GM23338 (cell line): Measurements from ENCODE around the gene AP2M1. TPM values are rescaled to one million over a fixed set of nuclear protein-coding genes. Genes with fewer than 3 reads are reported as not detected.

Experiments used
- ATAC-seq: fragments of 200-7000 bp; cut with Tn5 transposase; 3 replicates; pipeline ENCODE4 v1.9.1; 2020
- DNase-seq: peaks from one replicate; pipeline ENCODE4 v3.0.0-alpha.2; 2015; ENCODE audit warnings: low spot score
- H2AFZ ChIP-seq: fragments of 200-600 bp; sonication (generic); 2 replicates; pipeline ENCODE4 v1.8.0; 2016; ENCODE audit warnings: antibody characterized with exemption, mild to moderate bottlenecking, moderate library complexity
- H3F3A ChIP-seq: fragments of 200-600 bp; sonication (generic); replicated peaks from 2 replicates; pipeline ENCODE4 v1.8.0; 2017; ENCODE audit warnings: antibody characterized with exemption, mixed run types, low read depth
- H3K27ac ChIP-seq: fragments of 200-600 bp; sonication (generic); 2 replicates; pipeline ENCODE4 v1.6.1; 2016; ENCODE audit warnings: low read depth
- H3K27me3 ChIP-seq: fragments of 200-600 bp; sonication (generic); 2 replicates; pipeline ENCODE4 v1.8.0; 2016; ENCODE audit warnings: mild to moderate bottlenecking, mixed run types, moderate library complexity; ENCODE audit not compliant: insufficient read depth
- H3K36me3 ChIP-seq: fragments of 200-600 bp; sonication (generic); 2 replicates; pipeline ENCODE4 v1.8.0; 2016; ENCODE audit warnings: mild to moderate bottlenecking; ENCODE audit not compliant: insufficient read depth
- H3K4me1 ChIP-seq: fragments of 200-600 bp; sonication (generic); 2 replicates; pipeline ENCODE4 v1.8.0; 2016; ENCODE audit warnings: mild to moderate bottlenecking, moderate library complexity; ENCODE audit not compliant: insufficient read depth
- H3K4me2 ChIP-seq: fragments of 200-600 bp; sonication (generic); 2 replicates; pipeline ENCODE4 v1.7.1; 2017; ENCODE audit warnings: mixed run types
- H3K4me3 ChIP-seq: fragments of 200-600 bp; sonication (generic); 2 replicates; pipeline ENCODE4 v1.6.1; 2016; ENCODE audit warnings: mixed run types
- H3K79me2 ChIP-seq: fragments of 200-600 bp; sonication (generic); replicated peaks from 2 replicates; pipeline ENCODE4 v1.8.0; 2017; ENCODE audit warnings: mild to moderate bottlenecking; ENCODE audit not compliant: insufficient read depth
- H3K9me2 ChIP-seq: fragments of 200-600 bp; sonication (generic); 2 replicates; pipeline ENCODE4 v1.8.0; 2017; ENCODE audit not compliant: insufficient read depth
- H4K20me1 ChIP-seq: fragments of 200-600 bp; sonication (generic); replicated peaks from 2 replicates; pipeline ENCODE4 v1.8.0; 2017; ENCODE audit warnings: mild to moderate bottlenecking; ENCODE audit not compliant: insufficient read depth
- H3K27ac Mint-ChIP-seq: 2 replicates; pipeline ENCODE4 v1.8.0; 2020; ENCODE audit warnings: inconsistent platforms, mild to moderate bottlenecking, moderate library complexity, mixed read lengths
- H3K27me3 Mint-ChIP-seq: 3 replicates; pipeline ENCODE4 v1.8.0; 2022; ENCODE audit warnings: low read depth, mild to moderate bottlenecking, moderate library complexity, mixed read lengths, inconsistent platforms; ENCODE audit not compliant: insufficient read depth, poor library complexity
- H3K36me3 Mint-ChIP-seq: 3 replicates; pipeline ENCODE4 v1.8.0; 2021; ENCODE audit warnings: low read depth, mild to moderate bottlenecking, inconsistent platforms, moderate library complexity, mixed read lengths
- H3K4me1 Mint-ChIP-seq: 3 replicates; pipeline ENCODE4 v1.8.0; 2020; ENCODE audit warnings: mild to moderate bottlenecking, inconsistent platforms, mixed read lengths
- H3K4me3 Mint-ChIP-seq: 3 replicates; pipeline ENCODE4 v1.8.0; 2021; ENCODE audit warnings: moderate library complexity, mild to moderate bottlenecking, inconsistent platforms, mixed read lengths
- H3K9me3 Mint-ChIP-seq: 3 replicates; pipeline ENCODE4 v1.8.0; 2020; ENCODE audit warnings: moderate library complexity, mild to moderate bottlenecking, inconsistent platforms, mixed read lengths
- CREB1 ChIP-seq: fragments of 250-450 bp; sonication (Bioruptor Pico); IDR thresholded peaks from 2 replicates; pipeline ENCODE4 v1.5.0; 2020; ENCODE audit warnings: low read depth, mild to moderate bottlenecking, moderate library complexity
- EZH2 ChIP-seq: fragments of 200-600 bp; sonication (generic); IDR thresholded peaks from one replicate; pipeline ENCODE4 v1.8.0; 2017; ENCODE audit warnings: antibody characterized with exemption, mild to moderate bottlenecking, low read depth; ENCODE audit not compliant: unreplicated experiment
- EZH2phosphoT487 ChIP-seq: fragments of 200-600 bp; sonication (generic); IDR thresholded peaks from one replicate; pipeline ENCODE4 v1.8.1; 2018; ENCODE audit warnings: antibody characterized with exemption; ENCODE audit not compliant: unreplicated experiment
- NANOG ChIP-seq: IDR thresholded peaks from 2 replicates; pipeline ENCODE4 v1.6.1; 2016; ENCODE audit warnings: antibody characterized with exemption, borderline replicate concordance
- POLR2AphosphoS5 ChIP-seq: IDR thresholded peaks from 2 replicates; pipeline ENCODE4 v1.6.1; 2016; ENCODE audit warnings: antibody characterized with exemption, low read depth
- STAT1 ChIP-seq: IDR thresholded peaks from one replicate; pipeline ENCODE4 v1.6.1; 2016; ENCODE audit warnings: antibody characterized with exemption; ENCODE audit not compliant: unreplicated experiment
- ZNF114 ChIP-seq: fragments of 250-450 bp; sonication (Bioruptor Pico); IDR thresholded peaks from 2 replicates; pipeline ENCODE4 v1.5.0; 2020; ENCODE audit warnings: mild to moderate bottlenecking, moderate library complexity
- polyA plus RNA-seq: library from polyadenylated mRNA; unstranded; fragments of >200 nt; fragmentation: Nextera tagmentation; extraction: Ambion mirVana; gene quantifications from 2 replicates; pipeline ENCODE4 v1.2.1, GENCODE V29; 2016
- total RNA-seq: library from RNA; depleted of rRNA; stranded (reverse); fragments of >200 nt; shearing (Covaris generic); gene quantifications from 2 replicates; pipeline ENCODE4 v1.2.3, GENCODE V29; 2014
- TF ChIP-seq, protein P1 (sequence below), 2 experiments: fragments of 200-600 bp in 1 of 2; sonication (generic) in 1 of 2; conservative IDR thresholded peaks; 2 replicates each; pipeline versions ENCODE4 v1.5.1 to v1.6.1; 2016 to 2017; ENCODE audit warnings: antibody characterized with exemption in 2 of 2, low read depth in 2 of 2, mild to moderate bottlenecking in 2 of 2, moderate library complexity in 1 of 2
- TF ChIP-seq, protein P2 (sequence below): IDR thresholded peaks from one replicate; pipeline ENCODE4 v1.6.1; 2018; ENCODE audit warnings: antibody characterized with exemption; ENCODE audit not compliant: unreplicated experiment
- TF ChIP-seq, protein P3 (sequence below): fragments of 250-450 bp; sonication (Bioruptor Pico); IDR thresholded peaks from 2 replicates; pipeline ENCODE4 v1.5.0; 2020; ENCODE audit warnings: mild to moderate bottlenecking, moderate library complexity

The AP2M1 gene
- total and polyA plus RNA-seq, 2 experiments from 2014 or later, result 215 to 305 TPM

DNA sequence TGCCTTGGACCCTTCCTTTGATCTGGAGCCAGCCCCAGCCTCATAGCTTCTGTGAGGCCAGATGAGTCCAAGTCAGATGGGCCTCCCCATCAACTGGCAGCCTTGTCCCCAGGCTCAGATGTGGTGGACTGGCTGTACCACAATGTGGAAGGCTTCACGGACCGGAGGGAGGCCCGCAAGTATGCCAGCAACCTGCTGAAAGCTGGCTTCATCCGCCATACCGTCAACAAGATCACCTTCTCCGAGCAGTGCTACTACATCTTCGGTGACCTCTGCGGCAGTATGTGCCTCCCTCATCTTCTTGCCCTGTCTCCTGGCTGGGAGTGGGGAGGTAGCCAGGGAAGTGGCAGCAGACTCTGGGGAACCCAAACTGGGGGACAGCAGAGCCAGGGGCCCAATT is 6.9 kb upstream of the AP2M1 start (continued):
- TF ChIP-seq, protein P1, sequence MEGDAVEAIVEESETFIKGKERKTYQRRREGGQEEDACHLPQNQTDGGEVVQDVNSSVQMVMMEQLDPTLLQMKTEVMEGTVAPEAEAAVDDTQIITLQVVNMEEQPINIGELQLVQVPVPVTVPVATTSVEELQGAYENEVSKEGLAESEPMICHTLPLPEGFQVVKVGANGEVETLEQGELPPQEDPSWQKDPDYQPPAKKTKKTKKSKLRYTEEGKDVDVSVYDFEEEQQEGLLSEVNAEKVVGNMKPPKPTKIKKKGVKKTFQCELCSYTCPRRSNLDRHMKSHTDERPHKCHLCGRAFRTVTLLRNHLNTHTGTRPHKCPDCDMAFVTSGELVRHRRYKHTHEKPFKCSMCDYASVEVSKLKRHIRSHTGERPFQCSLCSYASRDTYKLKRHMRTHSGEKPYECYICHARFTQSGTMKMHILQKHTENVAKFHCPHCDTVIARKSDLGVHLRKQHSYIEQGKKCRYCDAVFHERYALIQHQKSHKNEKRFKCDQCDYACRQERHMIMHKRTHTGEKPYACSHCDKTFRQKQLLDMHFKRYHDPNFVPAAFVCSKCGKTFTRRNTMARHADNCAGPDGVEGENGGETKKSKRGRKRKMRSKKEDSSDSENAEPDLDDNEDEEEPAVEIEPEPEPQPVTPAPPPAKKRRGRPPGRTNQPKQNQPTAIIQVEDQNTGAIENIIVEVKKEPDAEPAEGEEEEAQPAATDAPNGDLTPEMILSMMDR (conservative IDR thresholded peaks at IDR 0.05; ENCODE audit: low read depth in 2 of 2), result no peak
- no peak for TF ChIP-seq CREB1 (CRISPR knock-in tag)
- TF ChIP-seq STAT1, result no peak
- no peak for TF ChIP-seq ZNF114

DNA sequence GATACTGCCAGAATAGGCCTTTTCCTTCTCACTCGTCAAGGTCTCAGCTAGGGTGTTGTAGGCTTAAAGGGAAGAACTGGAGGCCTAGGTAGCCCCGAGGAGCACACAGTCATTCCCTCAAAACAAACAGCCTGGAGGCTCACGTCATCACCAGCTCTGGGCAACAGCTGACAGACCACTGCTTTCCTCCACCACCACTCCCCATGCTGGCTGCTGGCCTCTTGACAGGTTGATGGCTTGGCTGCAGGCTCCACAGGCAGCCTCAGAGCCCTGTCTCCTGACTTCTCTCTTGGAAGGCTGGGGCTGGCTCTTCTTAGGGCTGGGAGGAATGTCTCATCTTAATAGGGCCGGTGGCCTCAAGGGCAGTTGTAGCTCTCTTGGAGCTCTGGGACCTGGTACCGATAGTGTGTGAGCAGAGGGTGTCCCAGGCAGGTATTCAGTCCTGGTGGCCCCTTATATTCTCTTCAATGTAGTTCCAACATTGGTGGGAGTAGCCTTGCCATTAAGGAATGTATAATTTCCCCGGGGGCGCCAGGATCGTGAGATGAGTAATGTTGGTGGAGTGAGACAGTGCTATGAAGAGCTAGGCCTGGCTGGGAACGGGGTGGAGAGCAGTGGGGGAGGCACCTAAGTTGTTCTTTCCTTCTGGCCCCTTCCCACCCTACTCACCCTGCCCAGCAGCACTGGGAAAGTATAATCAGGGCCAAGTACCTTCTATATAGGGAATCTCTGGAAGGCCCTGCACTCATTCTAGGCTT is 6.1 kb upstream of the AP2M1 start:
- Histone ChIP-seq H3K4me3 (no peak overlapping the region), H3K9me2 (no peaks in the 10 kb centered on the region), H3K4me1 (no peaks in the 10 kb centered on the region), H3K79me2 (no peaks in the 10 kb centered on the region), H3K36me3 (0 out of 2 replicates have a peak, but pooled peaks cover 8% of the 10 kb centered on the region), H4K20me1 (peaks cover 7% of the 10 kb centered on the region), H3K27ac (no peak overlapping the region; the same call in 1 of the 2 replicates), H3K27me3 (no peaks in the 10 kb centered on the region), H3F3A (no peaks in the 10 kb centered on the region), H2AFZ (no peak overlapping the region), H3K4me2 (no peak overlapping the region)
- H3K4me3 Mint-ChIP-seq, result no peak overlapping the region
- ATAC-seq (no peak), DNase-seq (no peak)
- peaks cover 10% of the 10 kb centered on the region; the same call in 2 of the 3 replicates for H3K4me1 Mint-ChIP-seq
- peaks cover 10% of the 10 kb centered on the region for H3K27me3 Mint-ChIP-seq
- H3K36me3 Mint-ChIP-seq, result peaks cover 64% of the 10 kb centered on the region
- H3K27ac Mint-ChIP-seq, result no peak overlapping the region
- H3K9me3 Mint-ChIP-seq, result no peaks in the 10 kb centered on the region
- TF ChIP-seq, protein P2, sequence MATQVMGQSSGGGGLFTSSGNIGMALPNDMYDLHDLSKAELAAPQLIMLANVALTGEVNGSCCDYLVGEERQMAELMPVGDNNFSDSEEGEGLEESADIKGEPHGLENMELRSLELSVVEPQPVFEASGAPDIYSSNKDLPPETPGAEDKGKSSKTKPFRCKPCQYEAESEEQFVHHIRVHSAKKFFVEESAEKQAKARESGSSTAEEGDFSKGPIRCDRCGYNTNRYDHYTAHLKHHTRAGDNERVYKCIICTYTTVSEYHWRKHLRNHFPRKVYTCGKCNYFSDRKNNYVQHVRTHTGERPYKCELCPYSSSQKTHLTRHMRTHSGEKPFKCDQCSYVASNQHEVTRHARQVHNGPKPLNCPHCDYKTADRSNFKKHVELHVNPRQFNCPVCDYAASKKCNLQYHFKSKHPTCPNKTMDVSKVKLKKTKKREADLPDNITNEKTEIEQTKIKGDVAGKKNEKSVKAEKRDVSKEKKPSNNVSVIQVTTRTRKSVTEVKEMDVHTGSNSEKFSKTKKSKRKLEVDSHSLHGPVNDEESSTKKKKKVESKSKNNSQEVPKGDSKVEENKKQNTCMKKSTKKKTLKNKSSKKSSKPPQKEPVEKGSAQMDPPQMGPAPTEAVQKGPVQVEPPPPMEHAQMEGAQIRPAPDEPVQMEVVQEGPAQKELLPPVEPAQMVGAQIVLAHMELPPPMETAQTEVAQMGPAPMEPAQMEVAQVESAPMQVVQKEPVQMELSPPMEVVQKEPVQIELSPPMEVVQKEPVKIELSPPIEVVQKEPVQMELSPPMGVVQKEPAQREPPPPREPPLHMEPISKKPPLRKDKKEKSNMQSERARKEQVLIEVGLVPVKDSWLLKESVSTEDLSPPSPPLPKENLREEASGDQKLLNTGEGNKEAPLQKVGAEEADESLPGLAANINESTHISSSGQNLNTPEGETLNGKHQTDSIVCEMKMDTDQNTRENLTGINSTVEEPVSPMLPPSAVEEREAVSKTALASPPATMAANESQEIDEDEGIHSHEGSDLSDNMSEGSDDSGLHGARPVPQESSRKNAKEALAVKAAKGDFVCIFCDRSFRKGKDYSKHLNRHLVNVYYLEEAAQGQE, result no peak
- TF ChIP-seq ZNF114 (no peak), CREB1 (CRISPR knock-in tag) (no peak), POLR2AphosphoS5 (no peak), EZH2 (no peak), EZH2phosphoT487 (no peak), NANOG (no peak)
- TF ChIP-seq, protein P3, sequence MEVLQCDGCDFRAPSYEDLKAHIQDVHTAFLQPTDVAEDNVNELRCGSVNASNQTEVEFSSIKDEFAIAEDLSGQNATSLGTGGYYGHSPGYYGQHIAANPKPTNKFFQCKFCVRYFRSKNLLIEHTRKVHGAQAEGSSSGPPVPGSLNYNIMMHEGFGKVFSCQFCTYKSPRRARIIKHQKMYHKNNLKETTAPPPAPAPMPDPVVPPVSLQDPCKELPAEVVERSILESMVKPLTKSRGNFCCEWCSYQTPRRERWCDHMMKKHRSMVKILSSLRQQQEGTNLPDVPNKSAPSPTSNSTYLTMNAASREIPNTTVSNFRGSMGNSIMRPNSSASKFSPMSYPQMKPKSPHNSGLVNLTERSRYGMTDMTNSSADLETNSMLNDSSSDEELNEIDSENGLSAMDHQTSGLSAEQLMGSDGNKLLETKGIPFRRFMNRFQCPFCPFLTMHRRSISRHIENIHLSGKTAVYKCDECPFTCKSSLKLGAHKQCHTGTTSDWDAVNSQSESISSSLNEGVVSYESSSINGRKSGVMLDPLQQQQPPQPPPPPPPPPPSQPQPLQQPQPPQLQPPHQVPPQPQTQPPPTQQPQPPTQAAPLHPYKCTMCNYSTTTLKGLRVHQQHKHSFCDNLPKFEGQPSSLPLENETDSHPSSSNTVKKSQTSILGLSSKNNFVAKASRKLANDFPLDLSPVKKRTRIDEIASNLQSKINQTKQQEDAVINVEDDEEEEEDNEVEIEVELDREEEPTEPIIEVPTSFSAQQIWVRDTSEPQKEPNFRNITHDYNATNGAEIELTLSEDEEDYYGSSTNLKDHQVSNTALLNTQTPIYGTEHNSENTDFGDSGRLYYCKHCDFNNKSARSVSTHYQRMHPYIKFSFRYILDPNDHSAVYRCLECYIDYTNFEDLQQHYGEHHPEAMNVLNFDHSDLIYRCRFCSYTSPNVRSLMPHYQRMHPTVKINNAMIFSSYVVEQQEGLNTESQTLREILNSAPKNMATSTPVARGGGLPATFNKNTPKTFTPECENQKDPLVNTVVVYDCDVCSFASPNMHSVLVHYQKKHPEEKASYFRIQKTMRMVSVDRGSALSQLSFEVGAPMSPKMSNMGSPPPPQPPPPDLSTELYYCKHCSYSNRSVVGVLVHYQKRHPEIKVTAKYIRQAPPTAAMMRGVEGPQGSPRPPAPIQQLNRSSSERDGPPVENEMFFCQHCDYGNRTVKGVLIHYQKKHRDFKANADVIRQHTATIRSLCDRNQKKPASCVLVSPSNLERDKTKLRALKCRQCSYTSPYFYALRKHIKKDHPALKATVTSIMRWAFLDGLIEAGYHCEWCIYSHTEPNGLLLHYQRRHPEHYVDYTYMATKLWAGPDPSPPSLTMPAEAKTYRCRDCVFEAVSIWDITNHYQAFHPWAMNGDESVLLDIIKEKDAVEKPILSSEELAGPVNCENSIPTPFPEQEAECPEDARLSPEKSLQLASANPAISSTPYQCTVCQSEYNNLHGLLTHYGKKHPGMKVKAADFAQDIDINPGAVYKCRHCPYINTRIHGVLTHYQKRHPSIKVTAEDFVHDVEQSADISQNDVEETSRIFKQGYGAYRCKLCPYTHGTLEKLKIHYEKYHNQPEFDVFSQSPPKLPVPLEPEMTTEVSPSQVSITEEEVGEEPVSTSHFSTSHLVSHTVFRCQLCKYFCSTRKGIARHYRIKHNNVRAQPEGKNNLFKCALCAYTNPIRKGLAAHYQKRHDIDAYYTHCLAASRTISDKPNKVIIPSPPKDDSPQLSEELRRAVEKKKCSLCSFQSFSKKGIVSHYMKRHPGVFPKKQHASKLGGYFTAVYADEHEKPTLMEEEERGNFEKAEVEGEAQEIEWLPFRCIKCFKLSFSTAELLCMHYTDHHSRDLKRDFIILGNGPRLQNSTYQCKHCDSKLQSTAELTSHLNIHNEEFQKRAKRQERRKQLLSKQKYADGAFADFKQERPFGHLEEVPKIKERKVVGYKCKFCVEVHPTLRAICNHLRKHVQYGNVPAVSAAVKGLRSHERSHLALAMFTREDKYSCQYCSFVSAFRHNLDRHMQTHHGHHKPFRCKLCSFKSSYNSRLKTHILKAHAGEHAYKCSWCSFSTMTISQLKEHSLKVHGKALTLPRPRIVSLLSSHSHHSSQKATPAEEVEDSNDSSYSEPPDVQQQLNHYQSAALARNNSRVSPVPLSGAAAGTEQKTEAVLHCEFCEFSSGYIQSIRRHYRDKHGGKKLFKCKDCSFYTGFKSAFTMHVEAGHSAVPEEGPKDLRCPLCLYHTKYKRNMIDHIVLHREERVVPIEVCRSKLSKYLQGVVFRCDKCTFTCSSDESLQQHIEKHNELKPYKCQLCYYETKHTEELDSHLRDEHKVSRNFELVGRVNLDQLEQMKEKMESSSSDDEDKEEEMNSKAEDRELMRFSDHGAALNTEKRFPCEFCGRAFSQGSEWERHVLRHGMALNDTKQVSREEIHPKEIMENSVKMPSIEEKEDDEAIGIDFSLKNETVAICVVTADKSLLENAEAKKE (CRISPR knock-in tag), result no peak
- TF ChIP-seq, protein P1 (conservative IDR thresholded peaks at IDR 0.05; ENCODE audit: low read depth in 2 of 2), result no peak
